Measurements from ENCODE around the gene CDYL.

The CDYL gene

GRCh38 chr6:4806337-4806725 is 30.1 kb downstream of the CDYL start:
- ATAC-seq: no peak
- peaks cover 6 to 14% of the 10 kb centered on the region in 2 donors for H3K9me3 Mint-ChIP-seq
- no peak for DNase-seq
- H3K27ac Mint-ChIP-seq: no peak overlapping the region
- no peaks in the 10 kb centered on the region for H3K27me3 Mint-ChIP-seq
- peaks cover 89% of the 10 kb centered on the region for H3K4me1 Mint-ChIP-seq
- H3K4me3 Mint-ChIP-seq: no peak overlapping the region

GRCh38 chr6:4806791-4807190 is 30.6 kb downstream of the CDYL start:
- H3K4me3 Mint-ChIP-seq: no peak overlapping the region
- H3K9me3 Mint-ChIP-seq: peaks cover 6 to 11% of the 10 kb centered on the region in 2 donors
- no peak for DNase-seq
- peaks cover 88% of the 10 kb centered on the region for H3K4me1 Mint-ChIP-seq
- no peaks in the 10 kb centered on the region for H3K27me3 Mint-ChIP-seq
- no peak for ATAC-seq
- H3K27ac Mint-ChIP-seq: no peak overlapping the region

GRCh38 chr6:4808396-4808795 is 32.2 kb downstream of the CDYL start:
- no peak overlapping the region for H3K27ac Mint-ChIP-seq
- H3K27me3 Mint-ChIP-seq: no peaks in the 10 kb centered on the region
- H3K9me3 Mint-ChIP-seq: peaks cover 6 to 11% of the 10 kb centered on the region in 2 donors
- no peak for DNase-seq
- peaks cover 88% of the 10 kb centered on the region for H3K4me1 Mint-ChIP-seq
- no peak overlapping the region for H3K4me3 Mint-ChIP-seq
- ATAC-seq: no peak

- ATAC-seq (peak; percentile 81), DNase-seq (no peak)
- H3K4me1 Mint-ChIP-seq: peaks cover 85% of the 10 kb centered on the region
- H3K9me3 Mint-ChIP-seq: peaks cover 6 to 11% of the 10 kb centered on the region in 2 donors
- no peak overlapping the region for H3K4me3 Mint-ChIP-seq
- no peak overlapping the region for H3K27ac Mint-ChIP-seq
- no peaks in the 10 kb centered on the region for H3K27me3 Mint-ChIP-seq
These were observed 34.1 kb downstream of the CDYL start for GRCh38 chr6:4809999-4810918.

GRCh38 chr6:4812068-4812467 is 35.9 kb downstream of the CDYL start:
- Mint-ChIP-seq H3K27ac (peak overlapping the region in 1 of 2 donors; percentile 72), H3K9me3 (peaks cover 6 to 11% of the 10 kb centered on the region in 2 donors), H3K4me3 (no peak overlapping the region), H3K27me3 (no peaks in the 10 kb centered on the region), H3K4me1 (peaks cover 74% of the 10 kb centered on the region)
- DNase-seq (no peak), ATAC-seq (no peak)

GRCh38 chr6:4813055-4813454 is 36.9 kb downstream of the CDYL start:
- Mint-ChIP-seq H3K27ac (no peak overlapping the region), H3K9me3 (peaks cover 6 to 11% of the 10 kb centered on the region in 2 donors), H3K4me1 (peaks cover 71% of the 10 kb centered on the region), H3K4me3 (no peak overlapping the region), H3K27me3 (no peaks in the 10 kb centered on the region)
- no peak for ATAC-seq
- no peak for DNase-seq

GRCh38 chr6:4814212-4814611 is 38.0 kb downstream of the CDYL start:
- DNase-seq: no peak
- no peaks in the 10 kb centered on the region for H3K27me3 Mint-ChIP-seq
- H3K9me3 Mint-ChIP-seq: peaks cover 6% of the 10 kb centered on the region in 2 donors
- peak overlapping the region in 1 of 2 donors; percentile 34 for H3K27ac Mint-ChIP-seq
- H3K4me1 Mint-ChIP-seq: peaks cover 71% of the 10 kb centered on the region
- no peak for ATAC-seq
- peak overlapping the region in 1 of 2 donors; percentile 36 for H3K4me3 Mint-ChIP-seq

GRCh38 chr6:4814987-4815386 is 38.8 kb downstream of the CDYL start:
- DNase-seq (no peak), ATAC-seq (no peak)
- Mint-ChIP-seq H3K9me3 (peaks cover 2 to 3% of the 10 kb centered on the region in 2 donors), H3K27ac (peak overlapping the region in 1 of 2 donors; percentile 66), H3K27me3 (no peaks in the 10 kb centered on the region), H3K4me1 (peaks cover 74% of the 10 kb centered on the region), H3K4me3 (no peak overlapping the region)

- Mint-ChIP-seq H3K27me3 (no peaks in the 10 kb centered on the region), H3K4me3 (no peak overlapping the region), H3K9me3 (no peaks in the 10 kb centered on the region), H3K27ac (no peak overlapping the region), H3K4me1 (peaks cover 74% of the 10 kb centered on the region)
- ATAC-seq: no peak
- no peak for DNase-seq
These were observed 39.4 kb downstream of the CDYL start for GRCh38 chr6:4815584-4815983.

- no peaks in the 10 kb centered on the region for H3K9me3 Mint-ChIP-seq
- no peak for DNase-seq
- no peak overlapping the region for H3K4me3 Mint-ChIP-seq
- no peak overlapping the region for H3K27ac Mint-ChIP-seq
- peaks cover 65% of the 10 kb centered on the region for H3K4me1 Mint-ChIP-seq
- H3K27me3 Mint-ChIP-seq: no peaks in the 10 kb centered on the region
- no peak for ATAC-seq
These were observed 40.7 kb downstream of the CDYL start for GRCh38 chr6:4816904-4817303.

- peaks cover 59% of the 10 kb centered on the region for H3K4me1 Mint-ChIP-seq
- ATAC-seq: no peak
These were observed 41.3 kb downstream of the CDYL start for GRCh38 chr6:4817551-4817950.

GRCh38 chr6:4818272-4818938 is 42.2 kb downstream of the CDYL start:
- Mint-ChIP-seq H3K27ac (no peak overlapping the region), H3K4me3 (no peak overlapping the region), H3K4me1 (peaks cover 50% of the 10 kb centered on the region), H3K9me3 (peaks cover 0 to under 1% of the 10 kb centered on the region in 2 donors), H3K27me3 (no peaks in the 10 kb centered on the region)
- DNase-seq (no peak), ATAC-seq (no peak)

More at GRCh38 chr6:4817551-4817950, 41.3 kb downstream of the CDYL start:
- no peaks in the 10 kb centered on the region for H3K27me3 Mint-ChIP-seq
- no peak overlapping the region for H3K4me3 Mint-ChIP-seq
- H3K27ac Mint-ChIP-seq: no peak overlapping the region
- no peak for DNase-seq
- no peaks in the 10 kb centered on the region for H3K9me3 Mint-ChIP-seq

- Mint-ChIP-seq H3K27me3 (no peaks in the 10 kb centered on the region), H3K27ac (no peak overlapping the region), H3K9me3 (peaks cover 5 to 7% of the 10 kb centered on the region in 2 donors), H3K4me3 (no peak overlapping the region), H3K4me1 (peaks cover 36% of the 10 kb centered on the region)
- DNase-seq (no peak), ATAC-seq (peak; percentile 23)
These were observed 43.6 kb downstream of the CDYL start for GRCh38 chr6:4819706-4820283.

- Mint-ChIP-seq H3K4me1 (peaks cover 31% of the 10 kb centered on the region), H3K27ac (no peak overlapping the region), H3K27me3 (no peaks in the 10 kb centered on the region), H3K9me3 (peaks cover 5 to 7% of the 10 kb centered on the region in 2 donors), H3K4me3 (no peak overlapping the region)
- no peak for DNase-seq
- peak; percentile 73 for ATAC-seq
These were observed 44.6 kb downstream of the CDYL start for GRCh38 chr6:4820704-4821276.

- H3K4me1 Mint-ChIP-seq: peaks cover 37% of the 10 kb centered on the region
- ATAC-seq (no peak), DNase-seq (no peak)
- peaks cover 13 to 22% of the 10 kb centered on the region in 2 donors for H3K9me3 Mint-ChIP-seq
- no peaks in the 10 kb centered on the region for H3K27me3 Mint-ChIP-seq
- H3K27ac Mint-ChIP-seq: no peak overlapping the region
- no peak overlapping the region for H3K4me3 Mint-ChIP-seq
These were observed 46.3 kb downstream of the CDYL start for GRCh38 chr6:4822476-4822875.
